T-helper 1 cell (primary cell): ENCODE measurements around the gene PANK4.

Experiments used
- DNase-seq, 5 donors: peaks; one replicate each; pipeline ENCODE4 v3.0.0-alpha.2; 2012 to 2020

The PANK4 gene

GRCh38 chr1:2495026-2495425 is 31.4 kb downstream of the PANK4 start:
- no peak for DNase-seq

GRCh38 chr1:2494323-2494693 is 32.1 kb downstream of the PANK4 start:
- DNase-seq: no peak

- no peak for DNase-seq
Observed at GRCh38 chr1:2493691-2494322, 32.6 kb downstream of the PANK4 start.

GRCh38 chr1:2493218-2493617 is 33.2 kb downstream of the PANK4 start:
- DNase-seq: no peak

GRCh38 chr1:2492091-2492490 is 34.3 kb downstream of the PANK4 start:
- no peak for DNase-seq

- DNase-seq: no peak
Observed at GRCh38 chr1:2489615-2490014, 36.8 kb downstream of the PANK4 start.

- no peak for DNase-seq
Observed at GRCh38 chr1:2488688-2489087, 37.7 kb downstream of the PANK4 start.

- DNase-seq: no peak
Observed at GRCh38 chr1:2486558-2486957, 39.8 kb downstream of the PANK4 start.

- DNase-seq: no peak
Observed at GRCh38 chr1:2486041-2486440, 40.4 kb downstream of the PANK4 start.

GRCh38 chr1:2483970-2484369 is 42.4 kb downstream of the PANK4 start:
- no peak for DNase-seq

GRCh38 chr1:2483026-2483425 is 43.4 kb downstream of the PANK4 start:
- no peak for DNase-seq

GRCh38 chr1:2482588-2482987 is 43.8 kb downstream of the PANK4 start:
- DNase-seq: no peak

- no peak for DNase-seq
Observed at GRCh38 chr1:2481885-2482284, 44.5 kb downstream of the PANK4 start.

GRCh38 chr1:2480986-2481364 is 45.4 kb downstream of the PANK4 start:
- no peak for DNase-seq

- DNase-seq: no peak
Observed at GRCh38 chr1:2480236-2480985, 46.0 kb downstream of the PANK4 start.

GRCh38 chr1:2479618-2480017 is 46.8 kb downstream of the PANK4 start:
- DNase-seq: no peak

GRCh38 chr1:2479186-2479585 is 47.2 kb downstream of the PANK4 start:
- no peak for DNase-seq

- no peak for DNase-seq
Observed at GRCh38 chr1:2477791-2478499, 48.5 kb downstream of the PANK4 start.

GRCh38 chr1:2477309-2477708 is 49.1 kb downstream of the PANK4 start:
- no peak for DNase-seq

GRCh38 chr1:2476061-2476999 is 50.1 kb downstream of the PANK4 start, which contains the start of gene PLCH2:
TSS of gene PLCH2 (plus strand) at chr1:2476289. CDS start at chr1:2476589, 300 bp downstream.
- no peak for DNase-seq

- no peak for DNase-seq
Observed at GRCh38 chr1:2475571-2475970, 50.8 kb downstream of the PANK4 start.

- no peak for DNase-seq
Observed at GRCh38 chr1:2474933-2475371, 51.4 kb downstream of the PANK4 start.
